Activated CD8-positive, alpha-beta memory T cell treated with anti-CD3 and anti-CD28 coated beads, Interleukin-2, amount 50 U/mL, for 48 hours (primary cell): Measurements from ENCODE around the gene WDR76.
"Not testable (repeated sequence)": the region's sequence is repeated elsewhere in the genome, so short reads cannot be mapped to it uniquely, and the experiment has no call there.

Experiments used
- DNase-seq: peaks from one replicate; pipeline ENCODE4 v3.0.0-alpha.2; 2020

Gene WDR76

DNA sequence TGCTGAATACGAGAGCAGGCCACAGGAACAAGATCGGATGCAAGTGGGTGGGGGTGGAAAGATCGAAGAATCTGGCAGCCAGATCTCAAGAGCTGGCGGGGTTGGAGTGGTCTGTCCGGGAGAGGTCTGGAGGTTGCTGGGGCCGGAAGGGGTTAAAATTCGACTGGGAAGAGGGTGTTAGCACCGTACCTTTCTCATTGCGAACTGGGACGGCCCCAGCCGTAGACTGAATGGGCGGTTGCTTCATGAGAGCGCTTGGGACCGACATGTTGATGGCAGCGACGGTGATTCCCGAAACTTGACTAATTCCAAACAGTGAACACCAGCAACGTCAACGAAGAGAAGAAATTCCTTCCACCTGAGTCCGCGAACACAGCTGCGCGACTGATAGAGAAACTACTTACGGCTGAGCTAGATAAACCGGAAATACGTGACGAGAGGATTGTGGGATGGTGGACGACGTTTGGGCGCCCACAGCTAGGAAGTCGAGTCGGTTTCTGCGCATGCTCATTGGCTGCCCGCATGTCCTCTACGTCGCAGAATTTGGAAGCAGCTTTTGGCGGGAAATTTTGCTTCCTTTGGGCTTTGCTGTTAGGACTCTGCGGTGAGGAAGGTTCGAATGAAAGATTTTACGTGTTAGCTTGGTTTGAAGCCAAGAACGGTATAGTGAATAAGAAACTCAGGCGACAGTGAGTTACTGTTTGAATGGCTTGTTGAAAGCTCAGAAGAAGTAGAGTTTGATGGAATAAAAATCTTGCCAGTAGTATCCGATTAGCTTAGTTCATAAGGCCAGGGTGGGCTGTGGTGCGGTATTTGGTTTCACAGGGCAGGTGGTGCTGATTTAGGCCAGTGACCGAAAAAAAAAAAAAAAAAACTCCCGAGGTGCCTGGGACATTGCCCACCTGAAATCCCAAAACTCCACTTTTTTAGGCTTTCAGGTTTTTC lies 2.2 kb upstream of the WDR76 start, which contains the start of gene MFAP1:
Gene MFAP1, minus strand, starts transcription at position 389 of the 945 bp plus-strand sequence. Its CDS starts 121 bp downstream, at position 268.
- DNase-seq: peak; percentile 92

DNA sequence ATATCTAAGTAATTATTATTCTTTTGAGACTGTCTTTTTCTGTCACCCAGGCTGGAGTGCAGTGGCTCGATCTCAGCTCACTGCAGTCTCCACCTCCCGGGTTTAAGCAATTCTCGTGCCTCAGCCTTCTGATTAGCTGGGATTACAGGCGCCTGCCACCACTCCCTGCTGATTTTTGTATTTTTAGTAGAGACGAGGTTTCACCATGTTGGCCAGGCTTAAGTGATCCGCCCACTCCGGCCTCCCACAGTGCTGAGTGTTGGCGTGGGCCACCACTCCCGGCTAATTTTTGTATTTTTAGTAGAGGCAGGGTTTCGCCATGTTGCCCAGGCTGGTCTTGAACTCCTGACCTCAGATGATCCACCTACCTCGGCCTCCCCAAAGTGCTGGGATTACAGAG lies 1.5 kb upstream of the WDR76 start:
- DNase-seq: not testable (repeated sequence)

DNA sequence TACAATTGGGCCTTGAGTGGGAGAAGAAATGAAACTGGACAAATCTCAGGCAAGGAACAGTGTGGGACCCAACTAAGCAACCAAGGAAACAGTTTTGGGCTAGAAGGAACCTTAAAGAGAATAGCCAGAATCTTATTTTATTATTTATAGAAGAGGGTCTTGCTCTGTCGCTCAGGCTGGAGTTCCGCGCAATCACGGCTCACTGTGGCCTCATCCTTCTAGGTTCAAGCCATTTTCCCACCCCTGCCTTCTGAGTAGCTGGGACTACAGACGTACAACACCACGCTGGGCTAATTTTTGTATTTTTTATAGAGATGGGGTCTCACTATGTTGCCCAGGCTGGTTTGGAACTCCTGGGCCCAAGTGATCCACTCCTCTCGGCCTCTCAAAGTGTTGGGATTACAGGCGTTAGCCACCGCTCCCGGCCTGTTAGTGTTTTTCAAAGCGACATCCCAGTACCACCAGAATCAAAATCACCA lies 734 bp upstream of the WDR76 start:
- DNase-seq: no peak

DNA sequence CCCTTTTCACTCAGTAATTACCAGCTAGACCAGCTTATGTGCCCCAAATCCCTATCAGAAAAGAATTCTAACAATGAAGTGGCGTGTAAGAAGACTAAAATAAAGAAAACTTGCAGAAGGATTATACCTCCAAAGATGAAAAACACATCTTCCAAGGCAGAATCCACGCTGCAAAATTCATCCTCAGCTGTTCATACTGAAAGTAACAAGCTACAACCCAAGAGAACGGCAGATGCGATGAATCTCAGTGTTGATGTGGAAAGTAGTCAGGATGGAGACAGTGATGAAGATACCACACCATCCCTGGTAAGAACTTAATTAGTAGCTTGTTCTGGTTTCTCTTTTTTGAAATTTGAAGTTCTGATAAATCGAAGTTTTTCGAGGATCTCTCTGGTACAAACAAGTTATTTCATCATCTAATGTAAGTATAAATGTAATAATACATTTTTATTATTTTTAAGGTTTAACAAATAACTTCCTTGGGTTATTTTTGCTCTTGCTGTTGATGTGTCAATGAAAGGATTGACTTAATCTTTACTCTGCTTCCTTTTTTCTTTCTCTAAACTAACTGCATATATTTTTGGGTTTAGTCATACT lies 1.4 kb downstream of the WDR76 start:
- no peak for DNase-seq

DNA sequence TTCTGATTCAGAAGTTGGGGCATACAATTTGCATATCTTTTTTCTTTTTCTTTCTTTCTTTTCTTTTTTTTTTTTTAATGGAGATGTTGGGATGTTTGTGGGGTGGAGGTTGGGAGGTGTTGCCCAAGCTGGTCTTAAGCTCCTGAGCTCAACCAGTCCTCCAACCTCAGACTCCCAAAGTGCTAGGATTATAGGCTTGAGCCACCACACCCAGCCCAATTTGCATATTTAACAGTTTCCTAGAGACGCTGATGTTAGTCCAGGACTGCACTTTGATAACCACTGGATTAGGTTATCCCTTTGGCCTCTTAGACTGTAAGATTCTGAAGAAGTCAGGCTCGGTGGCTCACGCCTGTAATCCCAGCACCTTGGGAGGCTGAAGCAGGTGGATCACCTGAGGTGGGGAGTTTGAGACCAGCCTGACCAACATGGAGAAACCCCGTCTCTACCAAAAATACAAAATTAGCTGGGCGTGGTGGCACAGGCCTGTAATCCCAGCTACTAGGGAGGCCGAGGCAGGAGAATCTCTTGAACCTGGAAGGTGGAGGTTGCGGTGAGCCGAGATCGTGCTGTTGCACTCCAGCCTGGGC lies 3.2 kb downstream of the WDR76 start:
- DNase-seq: not testable (repeated sequence)

DNA sequence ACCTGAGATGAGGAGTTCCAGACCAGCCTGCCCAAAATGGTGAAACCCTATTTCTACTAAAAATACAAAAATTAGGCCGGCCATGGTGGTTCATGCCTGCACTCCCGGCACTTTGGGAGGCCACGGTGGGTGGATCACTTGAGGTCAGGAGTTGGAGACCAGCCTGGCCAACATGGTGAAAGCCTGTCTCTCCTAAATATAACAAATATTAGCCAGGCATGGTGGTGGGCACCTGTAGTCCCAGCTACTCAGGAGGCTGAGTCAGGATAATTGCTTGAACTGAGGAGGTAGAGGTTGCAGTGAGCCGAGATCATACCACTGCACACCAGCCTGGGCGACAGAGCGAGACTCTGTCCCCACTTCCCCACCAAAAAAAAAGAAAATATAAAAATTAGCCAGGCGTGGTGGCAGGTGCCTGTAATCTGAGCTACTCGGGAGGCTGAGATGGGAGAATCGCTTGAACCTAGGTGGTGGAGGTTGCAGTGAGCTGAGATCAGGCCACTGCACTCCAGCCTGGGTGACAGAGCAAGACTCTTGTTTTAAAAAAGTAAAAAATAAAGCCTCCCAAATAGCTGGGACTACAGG lies 4.0 kb downstream of the WDR76 start:
- not testable (repeated sequence) for DNase-seq

DNA sequence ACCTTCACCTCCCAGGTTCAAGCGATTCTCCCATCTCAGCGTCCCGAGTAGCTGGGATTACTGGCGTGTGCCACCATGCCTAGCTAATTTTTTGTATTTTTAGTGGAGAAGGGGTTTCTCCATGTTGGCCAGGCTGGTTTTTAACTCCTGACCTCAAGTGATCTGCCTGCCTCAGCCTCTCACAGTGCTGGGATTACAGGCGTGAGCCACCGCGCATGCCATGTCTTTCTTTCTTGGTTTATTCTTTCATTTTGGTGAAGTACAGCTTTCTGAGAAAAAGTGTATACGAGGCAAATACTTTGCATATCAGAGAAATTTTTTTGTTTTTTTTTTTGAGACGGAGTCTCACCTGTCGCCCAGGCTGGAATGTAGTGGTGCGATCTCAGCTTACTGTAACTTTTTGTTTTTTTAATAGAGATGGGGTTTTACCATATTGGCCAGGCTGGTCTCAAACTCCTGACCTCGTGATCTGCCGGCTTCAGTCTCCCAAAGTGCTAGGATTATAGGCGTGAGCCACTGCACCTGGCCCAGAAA lies 4.8 kb downstream of the WDR76 start:
- DNase-seq: not testable (repeated sequence)

DNA sequence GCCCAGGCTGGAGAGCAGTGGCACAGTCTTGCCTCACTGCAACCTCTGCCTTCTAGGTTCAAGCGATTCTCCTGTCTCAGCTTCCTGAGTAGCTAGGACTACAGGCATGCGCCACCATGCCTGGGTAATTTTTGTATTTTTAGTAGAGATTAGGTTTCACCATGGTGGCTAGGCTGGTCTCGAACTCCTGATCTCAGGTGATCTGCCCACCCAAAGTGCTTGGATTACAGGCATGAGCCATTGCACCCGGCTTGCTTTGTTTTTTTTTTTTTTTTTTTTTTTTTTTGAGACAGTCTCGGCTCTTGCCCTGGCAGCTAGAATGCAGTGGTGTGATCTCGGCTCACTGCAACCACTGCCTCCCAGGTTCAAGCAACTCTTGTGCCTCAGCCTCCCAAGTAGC lies 5.7 kb downstream of the WDR76 start:
- DNase-seq: not testable (repeated sequence)

DNA sequence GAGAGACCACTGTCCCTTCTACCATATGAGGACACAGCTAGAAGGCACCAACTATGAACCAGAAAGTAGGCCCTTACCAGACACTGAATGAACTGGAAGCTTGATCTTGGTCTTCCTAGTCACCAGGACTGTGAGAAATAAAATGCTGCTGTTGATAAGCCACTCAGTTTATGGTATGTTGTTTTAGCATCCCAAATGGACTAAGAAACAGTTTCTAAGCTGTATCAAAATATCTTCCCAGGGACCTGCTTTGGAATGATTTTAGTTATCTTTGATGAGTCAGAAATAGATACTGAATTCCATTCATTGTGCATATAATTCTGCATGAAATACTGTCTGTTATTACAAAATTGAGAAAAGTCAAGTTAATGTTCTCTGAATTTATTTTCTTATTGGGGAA lies 18.6 kb downstream of the WDR76 start:
- no peak for DNase-seq

DNA sequence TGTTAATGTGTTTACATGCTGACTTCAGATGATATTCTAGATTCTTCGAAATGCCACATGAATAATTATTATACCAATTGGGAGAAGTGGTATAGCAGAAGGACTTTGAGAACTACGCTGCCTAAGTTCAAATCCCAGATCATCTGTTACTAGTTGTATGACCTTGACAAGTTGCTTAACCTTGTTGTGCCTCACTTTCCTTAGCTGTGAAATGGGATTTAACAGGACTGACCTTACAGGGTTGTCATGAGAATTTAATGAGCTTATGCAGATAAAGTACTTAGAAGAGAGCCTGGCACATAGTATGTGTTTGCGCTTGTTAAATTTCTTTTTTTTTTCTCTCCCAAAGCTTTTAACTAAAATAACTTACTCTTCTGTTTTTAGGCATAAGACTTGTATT lies 24.4 kb downstream of the WDR76 start:
- no peak for DNase-seq

DNA sequence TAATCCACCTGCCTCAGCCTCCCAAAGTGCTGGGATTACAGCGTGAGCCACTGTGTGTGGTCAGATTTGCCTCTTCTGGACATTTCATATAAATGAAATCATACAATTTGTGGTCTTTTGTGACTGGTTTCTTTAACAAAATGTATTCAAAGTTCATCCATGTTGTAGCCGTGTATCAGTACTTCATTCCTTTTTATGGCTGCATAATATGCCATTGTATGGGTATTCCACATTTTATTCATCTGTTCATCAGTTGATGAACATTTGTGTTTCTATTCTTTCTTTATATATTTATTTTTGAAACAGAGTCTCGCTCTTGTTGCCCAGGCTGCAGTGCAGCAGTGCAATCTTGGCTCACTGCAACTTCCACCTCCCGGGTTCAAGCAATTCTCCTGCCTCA lies 25.8 kb downstream of the WDR76 start:
- DNase-seq: no peak

DNA sequence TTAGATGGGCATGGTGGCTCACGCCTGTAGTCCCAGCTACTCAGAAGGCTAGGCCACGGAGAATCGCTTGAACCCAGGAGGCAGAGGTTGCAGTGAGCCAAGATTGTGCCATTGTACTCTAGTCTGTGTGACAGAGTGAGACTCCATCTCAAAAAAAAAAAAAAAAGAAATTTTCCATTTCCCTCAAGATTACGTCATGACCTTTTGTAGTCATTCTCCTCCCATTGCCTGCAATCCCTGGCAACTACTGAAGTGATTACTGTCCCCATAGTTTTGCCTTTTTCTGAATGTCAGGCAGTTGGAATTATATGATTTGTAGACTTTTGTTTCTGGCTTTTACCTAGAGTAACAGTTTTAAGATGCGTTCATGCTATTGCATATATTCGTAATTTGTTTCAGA lies 28.0 kb downstream of the WDR76 start:
- no peak for DNase-seq

DNA sequence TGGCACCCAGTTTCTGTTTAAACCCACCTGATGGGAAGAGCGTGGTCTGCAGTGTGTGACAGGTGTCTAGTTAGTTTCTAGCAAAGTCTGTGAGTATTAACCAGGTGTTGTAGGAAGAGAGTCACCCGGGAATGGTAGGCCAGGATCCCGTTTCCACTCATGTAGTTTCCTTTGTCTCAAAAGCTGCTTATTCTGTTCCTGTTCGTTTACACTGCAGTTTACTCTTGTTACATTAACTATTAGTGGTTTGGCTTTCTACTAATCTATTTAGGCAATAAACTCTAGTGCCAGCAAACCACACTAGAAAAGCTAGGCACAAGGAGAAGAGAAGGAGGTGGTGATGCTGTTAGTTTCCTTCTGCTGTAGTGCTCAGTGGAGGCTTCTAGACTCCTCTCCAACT lies 32.7 kb downstream of the WDR76 start:
- DNase-seq: no peak

DNA sequence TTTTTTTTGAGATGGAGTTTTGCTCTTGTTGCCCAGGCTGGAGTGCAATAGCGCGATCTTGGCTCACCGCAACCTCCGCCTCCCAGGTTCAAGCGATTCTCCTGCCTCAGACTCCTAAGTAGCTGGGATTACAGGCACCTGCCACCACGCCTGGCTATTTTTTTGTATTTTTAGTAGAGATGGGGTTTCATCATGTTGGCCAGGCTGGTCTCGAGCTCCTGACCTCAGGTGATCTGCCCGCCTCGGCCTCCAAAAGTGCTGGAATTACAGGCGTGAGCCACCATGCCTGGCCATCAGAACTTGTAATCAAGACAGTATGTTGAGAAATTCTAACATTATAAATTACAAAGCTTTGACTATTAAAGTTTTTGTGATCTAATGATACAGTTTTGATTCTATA lies 39.8 kb downstream of the WDR76 start:
- not testable (repeated sequence) for DNase-seq

DNA sequence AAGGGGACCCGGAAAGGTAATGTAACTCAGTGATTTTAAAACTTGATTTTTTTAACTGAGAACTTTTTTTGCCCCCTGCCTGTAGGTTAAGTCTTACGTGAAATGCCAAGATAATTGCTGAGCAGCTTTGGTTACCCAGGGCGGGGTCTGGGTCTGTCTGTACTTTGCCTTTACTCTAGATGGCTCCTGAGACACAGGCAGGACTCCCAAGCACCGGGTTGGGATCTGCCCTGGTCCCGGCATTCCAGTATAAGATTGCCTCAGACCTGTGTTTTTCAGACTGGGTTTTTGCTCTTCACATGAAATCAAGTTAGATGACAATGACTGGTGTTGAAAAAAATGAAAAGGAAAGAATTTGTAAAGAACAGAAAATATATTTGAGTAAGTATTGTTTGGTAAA lies 40.3 kb downstream of the WDR76 start:
- DNase-seq: no peak

DNA sequence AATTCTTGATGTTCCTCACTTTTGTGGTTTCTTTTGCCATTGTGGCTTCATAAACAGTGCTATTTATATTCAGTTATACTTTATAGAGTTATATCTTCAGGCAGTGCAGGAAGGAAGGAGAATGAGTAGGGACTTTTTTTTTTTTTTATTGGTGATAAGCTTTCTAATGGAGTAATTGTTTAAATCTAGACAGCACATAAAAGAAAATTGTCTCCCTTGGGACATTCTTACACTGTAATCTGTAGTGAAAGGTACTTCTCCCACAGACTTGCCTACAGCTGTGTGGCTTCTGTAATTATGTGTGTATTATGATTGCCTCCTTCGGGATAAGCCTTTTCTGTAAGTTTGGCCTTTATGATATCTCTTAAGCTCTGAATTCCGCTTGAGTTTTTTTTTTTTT lies 41.6 kb downstream of the WDR76 start:
- no peak for DNase-seq

DNA sequence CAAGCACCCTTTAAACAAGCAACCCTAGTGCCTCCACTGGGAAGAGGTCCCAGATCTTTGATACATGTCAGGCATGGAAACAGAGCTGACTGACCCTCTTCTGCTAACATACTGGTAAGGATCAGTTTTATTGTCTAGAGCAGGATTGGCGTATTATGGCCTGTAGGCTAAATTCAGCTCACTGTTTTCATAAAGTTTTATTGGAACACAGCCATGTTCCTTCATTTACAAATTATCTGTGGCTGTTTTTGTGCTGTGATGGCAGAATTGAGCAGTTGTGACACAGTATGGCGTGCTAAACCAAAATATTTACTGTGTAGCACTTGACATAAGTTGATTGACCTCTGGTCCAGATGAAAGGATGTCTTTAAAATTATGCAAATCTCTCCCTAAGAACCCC lies 45.0 kb downstream of the WDR76 start:
- no peak for DNase-seq

DNA sequence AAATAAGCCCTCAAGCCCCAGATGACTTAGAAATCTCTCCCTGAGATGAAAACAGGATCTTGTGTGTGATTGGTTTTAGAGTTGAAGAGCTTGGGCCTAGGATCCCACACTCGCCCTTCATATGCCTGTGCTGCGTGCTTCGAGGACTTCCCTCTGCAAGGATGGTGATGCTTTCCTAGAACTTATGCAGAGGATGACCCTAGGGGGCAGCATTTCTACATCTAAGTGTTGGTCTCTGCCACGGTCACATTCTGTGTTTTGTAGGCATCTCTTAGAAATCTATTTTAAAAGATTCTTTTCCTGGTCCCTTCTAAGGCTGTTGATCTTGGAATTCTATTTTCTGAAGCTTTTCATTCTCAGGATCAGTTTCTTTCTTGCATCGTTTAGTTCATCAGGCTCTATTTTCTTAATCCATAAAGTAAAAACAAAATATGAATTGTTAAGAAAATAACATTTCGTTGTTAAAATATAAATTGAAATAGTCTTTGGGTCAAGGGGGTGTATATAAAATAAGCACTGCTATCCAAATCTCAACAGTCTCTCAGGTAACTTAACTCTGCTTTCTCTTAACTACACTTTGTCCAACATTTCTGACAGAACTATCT lies 45.7 kb downstream of the WDR76 start:
- no peak for DNase-seq

DNA sequence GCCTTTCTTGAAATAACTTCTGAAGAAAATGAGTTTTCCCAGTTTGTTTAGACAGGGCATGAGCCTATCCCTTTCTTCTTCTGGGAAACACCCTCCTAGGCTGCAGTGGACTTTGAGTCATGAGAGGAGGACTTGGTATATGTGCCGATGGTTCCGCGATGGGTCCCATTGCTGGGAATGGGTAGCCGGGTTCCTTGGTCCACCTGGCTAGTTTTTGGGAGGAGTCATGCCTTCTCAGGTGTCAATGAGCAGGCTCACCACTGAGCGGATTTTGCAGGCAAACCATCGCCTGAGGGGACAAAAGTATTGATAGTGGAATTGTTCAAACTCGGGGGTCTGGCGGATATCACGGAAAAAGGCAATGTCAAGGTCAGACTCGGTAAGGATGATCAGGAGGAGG lies 46.8 kb downstream of the WDR76 start:
- DNase-seq: no peak

DNA sequence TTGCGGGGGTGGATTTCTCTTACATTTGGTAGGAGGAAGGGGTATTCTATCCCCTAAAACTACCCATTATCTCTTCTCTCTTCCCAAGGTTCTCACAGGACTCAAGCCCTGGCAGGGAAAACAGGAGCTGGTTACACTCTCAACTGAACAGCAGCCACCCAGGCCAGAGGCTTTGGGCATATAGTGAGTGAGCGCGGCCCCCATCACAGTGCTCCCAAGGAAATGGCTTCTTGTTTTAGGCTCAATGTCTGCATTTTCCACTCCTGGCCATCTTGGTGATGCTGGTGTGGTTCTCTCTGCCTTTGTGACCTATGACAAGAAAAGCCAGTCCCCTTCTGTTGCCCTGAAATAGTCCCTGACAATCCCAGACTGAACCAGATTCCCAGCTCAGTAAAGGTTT lies 50.1 kb downstream of the WDR76 start:
- no peak for DNase-seq

DNA sequence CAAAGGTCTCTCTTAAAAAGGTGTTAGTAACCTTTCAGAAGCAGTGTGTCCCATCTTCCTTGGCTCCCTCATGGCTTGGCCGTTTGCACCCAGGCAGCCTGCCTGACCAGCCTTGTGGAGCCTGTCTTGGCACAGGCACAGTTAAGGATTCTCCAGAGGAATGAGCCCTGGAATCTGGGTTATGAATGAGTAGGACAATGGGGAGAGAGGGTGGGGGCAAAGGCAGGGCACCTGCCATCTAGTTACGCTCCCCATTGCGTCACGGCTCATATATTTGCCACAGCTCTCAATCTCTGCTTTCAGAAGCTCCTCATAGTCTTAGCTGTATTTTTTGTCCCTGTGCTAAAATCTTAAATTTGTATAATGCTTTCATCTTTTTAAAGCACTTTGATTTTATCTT lies 50.6 kb downstream of the WDR76 start:
- DNase-seq: no peak

DNA sequence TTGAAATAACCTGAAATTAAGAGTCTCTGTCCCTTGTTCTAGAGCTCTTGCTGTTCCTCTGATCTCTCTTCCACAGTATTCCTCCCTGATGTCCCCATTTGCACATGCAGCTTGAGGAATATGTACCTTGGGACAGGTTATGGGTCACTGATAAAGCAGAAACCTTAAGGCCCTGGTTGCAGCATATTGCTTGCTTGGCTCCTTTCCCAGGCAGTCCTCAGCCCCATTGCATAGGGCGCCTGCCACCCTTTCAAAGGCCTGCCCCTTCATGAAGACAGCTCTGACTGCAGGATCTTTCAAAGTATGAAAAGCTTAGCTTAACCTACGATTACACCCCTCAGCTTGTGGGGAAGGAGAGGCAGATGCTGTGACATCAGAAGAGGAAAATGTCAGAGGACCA lies 51.6 kb downstream of the WDR76 start:
- no peak for DNase-seq
